ENCODE results near the gene ZFHX3. TPM values are rescaled to one million over a fixed set of nuclear protein-coding genes. Genes with fewer than 3 reads are reported as not detected.

Gene ZFHX3
- total and polyA plus RNA-seq, 4 donors: 2.6 to 32.7 (median 14.7) TPM

- H3K4me1 ChIP-seq (ENCODE audit: control insufficient read depth in 5 of 5, insufficient read depth in 5 of 5, low read length in 5 of 5): peaks cover 5 to 85% (median 40%) of the 10 kb centered on the region in 5 donors
- H3K27ac ChIP-seq (ENCODE audit: low read depth in 1 of 2, low read length in 1 of 2): peak overlapping the region; percentile 87 to 95
- no peaks in the 10 kb centered on the region for H3K27me3 ChIP-seq (ENCODE audit: control insufficient read depth in 3 of 3, insufficient read depth in 3 of 3, low read length in 2 of 3)
- peaks cover 0 to under 1% (median 0%) of the 10 kb centered on the region in 4 donors for H3K9me3 ChIP-seq (ENCODE audit: control insufficient read depth in 4 of 4, insufficient read depth in 3 of 4, low read length in 3 of 4)
- H3K4me3 ChIP-seq: peak overlapping the region; percentile 55
- peak; percentile 64 to 69 (median 66) for DNase-seq
- no peak for TF ChIP-seq CTCF (IDR thresholded peaks at IDR 0.05; ENCODE audit: control extremely low read depth, extremely low read depth)
- 6 to 10% methylated on average over 35 to 57 of the region's 57 CpGs for WGBS, 2 donors
- peak overlapping the region; percentile 26 to 73 for H3K9ac ChIP-seq (ENCODE audit: insufficient read depth in 1 of 2, low read length in 2 of 2)
- H3K36me3 ChIP-seq (ENCODE audit: control insufficient read depth in 4 of 4, insufficient read depth in 4 of 4, low read length in 4 of 4): no peaks in the 10 kb centered on the region
- peak; percentile 7 for ATAC-seq (ENCODE audit: insufficient read depth, low FRiP score)
These were observed 558 bp upstream of the ZFHX3 start for GRCh38 chr16:73048292-73049080.

DNA sequence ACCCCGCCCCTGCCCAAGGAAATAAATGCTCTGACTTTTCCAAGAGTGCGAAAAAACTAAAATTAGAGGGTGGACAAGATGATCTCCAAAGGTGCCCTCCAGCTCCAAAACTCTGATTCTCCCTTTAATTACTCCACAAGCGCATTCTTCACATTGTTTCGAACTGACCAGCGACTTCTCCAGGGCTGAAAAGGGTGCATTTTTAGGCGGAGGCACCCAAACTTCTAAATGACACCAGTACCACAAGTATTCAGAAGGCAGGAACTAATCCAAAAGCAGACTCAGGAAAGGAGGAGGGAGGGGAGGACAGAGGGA, 750 bp downstream of the ZFHX3 start:
- no peak for TF ChIP-seq CTCF (IDR thresholded peaks at IDR 0.05; ENCODE audit: control extremely low read depth, extremely low read depth)
- H3K36me3 ChIP-seq (ENCODE audit: control insufficient read depth in 4 of 4, insufficient read depth in 4 of 4, low read length in 4 of 4): no peaks in the 10 kb centered on the region
- peak overlapping the region in 1 of 2 donors; percentile 92 for H3K27ac ChIP-seq (ENCODE audit: low read depth in 1 of 2, low read length in 1 of 2)
- 51 to 66% methylated on average over 6 of the region's 6 CpGs for WGBS, 2 donors
- H3K4me3 ChIP-seq: peak overlapping the region; percentile 72
- no peak for ATAC-seq (ENCODE audit: insufficient read depth, low FRiP score)
- H3K9ac ChIP-seq (ENCODE audit: insufficient read depth in 1 of 2, low read length in 2 of 2): peak overlapping the region in 1 of 2 donors; percentile 73
- no peaks in the 10 kb centered on the region for H3K27me3 ChIP-seq (ENCODE audit: control insufficient read depth in 3 of 3, insufficient read depth in 3 of 3, low read length in 2 of 3)
- H3K9me3 ChIP-seq (ENCODE audit: control insufficient read depth in 4 of 4, insufficient read depth in 3 of 4, low read length in 3 of 4): no peaks in the 10 kb centered on the region
- H3K4me1 ChIP-seq (ENCODE audit: control insufficient read depth in 5 of 5, insufficient read depth in 5 of 5, low read length in 5 of 5): peaks cover 5 to 83% (median 31%) of the 10 kb centered on the region in 5 donors
- DNase-seq: no peak

GRCh38 chr16:73046849-73047214, 1.1 kb downstream of the ZFHX3 start:
- peak overlapping the region in 1 of 2 donors; percentile 73 for H3K9ac ChIP-seq (ENCODE audit: insufficient read depth in 1 of 2, low read length in 2 of 2)
- no peaks in the 10 kb centered on the region for H3K9me3 ChIP-seq (ENCODE audit: control insufficient read depth in 4 of 4, insufficient read depth in 3 of 4, low read length in 3 of 4)
- no peak for TF ChIP-seq CTCF (IDR thresholded peaks at IDR 0.05; ENCODE audit: control extremely low read depth, extremely low read depth)
- peaks cover 5 to 83% (median 31%) of the 10 kb centered on the region in 5 donors for H3K4me1 ChIP-seq (ENCODE audit: control insufficient read depth in 5 of 5, insufficient read depth in 5 of 5, low read length in 5 of 5)
- peak overlapping the region in 1 of 2 donors; percentile 92 for H3K27ac ChIP-seq (ENCODE audit: low read depth in 1 of 2, low read length in 1 of 2)
- H3K27me3 ChIP-seq (ENCODE audit: control insufficient read depth in 3 of 3, insufficient read depth in 3 of 3, low read length in 2 of 3): no peaks in the 10 kb centered on the region
- 68 to 82% methylated on average over 4 of the region's 4 CpGs for WGBS, 2 donors
- no peak overlapping the region for H3K4me3 ChIP-seq
- ATAC-seq (ENCODE audit: insufficient read depth, low FRiP score): no peak
- no peaks in the 10 kb centered on the region for H3K36me3 ChIP-seq (ENCODE audit: control insufficient read depth in 4 of 4, insufficient read depth in 4 of 4, low read length in 4 of 4)
- no peak for DNase-seq
